Measurements from ENCODE around the gene EDC3. TPM values are rescaled to one million over a fixed set of nuclear protein-coding genes. Genes with fewer than 3 reads are reported as not detected.

The EDC3 gene
- total and polyA plus RNA-seq, 2 of the 4 experiments (the other 2 are of a cell fraction): 16.8 to 38.0 TPM

- H3K27me3 ChIP-seq (ENCODE audit: control insufficient read depth, insufficient read depth, low read length): peaks cover 58% of the 10 kb centered on the region
- H4K91ac ChIP-seq (ENCODE audit: insufficient read depth, low read depth, low read length): no peak overlapping the region
- no peaks in the 10 kb centered on the region for H4K20me1 ChIP-seq (ENCODE audit: insufficient read depth, low read length)
- no peak overlapping the region for H2BK15ac ChIP-seq (ENCODE audit: low read depth, low read length)
- ChIA-PET POLR2A (ENCODE audit: unreplicated experiment) (no interaction called here), CTCF (no interaction called here)
- no peak overlapping the region for H3K27ac ChIP-seq (ENCODE audit: insufficient read depth, low read length)
- H3K79me1 ChIP-seq (ENCODE audit: low read depth in 1 of 2, low read length in 2 of 2): no peaks in the 10 kb centered on the region
- H2AFZ ChIP-seq (replicated peaks; ENCODE audit: low read length, poor library complexity): no peak overlapping the region
- H2AK9ac ChIP-seq (replicated peaks; ENCODE audit: low read depth, low read length, poor library complexity): no peak overlapping the region
- H3K4me1 ChIP-seq (ENCODE audit: control insufficient read depth, insufficient read depth, low read length): no peaks in the 10 kb centered on the region
- no peaks in the 10 kb centered on the region; the same call in 1 of the 2 replicates for H3K9me3 ChIP-seq (ENCODE audit: control insufficient read depth, insufficient read depth, low read length)
- no CpG with 5 or more reads among the region's 3 CpGs for WGBS, 2 experiments (ENCODE audit: extremely low coverage in 2 of 2, insufficient read length in 1 of 2)
- no peaks in the 10 kb centered on the region for H3K9me1 ChIP-seq (ENCODE audit: insufficient read depth, low read length)
- no peak overlapping the region for H3K4me3 ChIP-seq (ENCODE audit: insufficient read depth, low read depth, low read length)
- H3K18ac ChIP-seq (ENCODE audit: low read depth, low read length): no peak overlapping the region
- H2BK5ac ChIP-seq (ENCODE audit: low read depth, low read length, poor library complexity, severe bottlenecking): no peak overlapping the region
- H3K56ac ChIP-seq (ENCODE audit: extremely low read depth, insufficient read depth, low read length): no peak overlapping the region
- DNase-seq (no peak), ATAC-seq (ENCODE audit: low read depth) (no peak)
- H3K36me3 ChIP-seq (ENCODE audit: control insufficient read depth, insufficient read depth, low read length): no peaks in the 10 kb centered on the region
- H3K23ac ChIP-seq (ENCODE audit: low read depth, low read length): no peak overlapping the region
- TF ChIP-seq MXI1 (IDR thresholded peaks at IDR 0.05; ENCODE audit: borderline replicate concordance, low read depth, low read length) (no peak), SMC3 (IDR thresholded peaks at IDR 0.05; ENCODE audit: low read depth, low read length) (no peak), FOS (IDR thresholded peaks at IDR 0.05; ENCODE audit: low read depth, low read length) (no peak), RFX5 (IDR thresholded peaks at IDR 0.05; ENCODE audit: low read depth, low read length) (no peak), NFE2L2 (IDR thresholded peaks at IDR 0.05; ENCODE audit: low read depth, low read length) (no peak), BHLHE40 (IDR thresholded peaks at IDR 0.05; ENCODE audit: low read depth, low read length) (no peak), CEBPB (IDR thresholded peaks at IDR 0.05; ENCODE audit: low read depth, low read length) (no peak), POLR2A (IDR thresholded peaks at IDR 0.05; ENCODE audit: low read depth, low read length) (no peak), CHD1 (IDR thresholded peaks at IDR 0.05; ENCODE audit: low read depth, low read length) (no peak), RCOR1 (IDR thresholded peaks at IDR 0.05; ENCODE audit: insufficient replicate concordance, low read length) (no peak), RAD21 (IDR thresholded peaks at IDR 0.05; ENCODE audit: low read length) (no peak), MAZ (IDR thresholded peaks at IDR 0.05; ENCODE audit: borderline replicate concordance, low read depth, low read length) (no peak), CTCF (conservative IDR thresholded peaks at IDR 0.05; ENCODE audit: low read depth, low read length) (no peak), MAFK (IDR thresholded peaks at IDR 0.05; ENCODE audit: low read depth, low read length) (no peak)
- TF ChIP-seq, protein P1, sequence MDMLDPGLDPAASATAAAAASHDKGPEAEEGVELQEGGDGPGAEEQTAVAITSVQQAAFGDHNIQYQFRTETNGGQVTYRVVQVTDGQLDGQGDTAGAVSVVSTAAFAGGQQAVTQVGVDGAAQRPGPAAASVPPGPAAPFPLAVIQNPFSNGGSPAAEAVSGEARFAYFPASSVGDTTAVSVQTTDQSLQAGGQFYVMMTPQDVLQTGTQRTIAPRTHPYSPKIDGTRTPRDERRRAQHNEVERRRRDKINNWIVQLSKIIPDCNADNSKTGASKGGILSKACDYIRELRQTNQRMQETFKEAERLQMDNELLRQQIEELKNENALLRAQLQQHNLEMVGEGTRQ (IDR thresholded peaks at IDR 0.05; ENCODE audit: low read depth, low read length): no peak
- TF ChIP-seq, protein P2, sequence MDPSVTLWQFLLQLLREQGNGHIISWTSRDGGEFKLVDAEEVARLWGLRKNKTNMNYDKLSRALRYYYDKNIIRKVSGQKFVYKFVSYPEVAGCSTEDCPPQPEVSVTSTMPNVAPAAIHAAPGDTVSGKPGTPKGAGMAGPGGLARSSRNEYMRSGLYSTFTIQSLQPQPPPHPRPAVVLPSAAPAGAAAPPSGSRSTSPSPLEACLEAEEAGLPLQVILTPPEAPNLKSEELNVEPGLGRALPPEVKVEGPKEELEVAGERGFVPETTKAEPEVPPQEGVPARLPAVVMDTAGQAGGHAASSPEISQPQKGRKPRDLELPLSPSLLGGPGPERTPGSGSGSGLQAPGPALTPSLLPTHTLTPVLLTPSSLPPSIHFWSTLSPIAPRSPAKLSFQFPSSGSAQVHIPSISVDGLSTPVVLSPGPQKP (IDR thresholded peaks at IDR 0.05; ENCODE audit: borderline replicate concordance, low read depth, low read length): no peak
- in situ Hi-C loops (cut with MboI; ENCODE audit: low sequenced_read_pairs): no loop called here
- dilution Hi-C loops (cut with HindIII; ENCODE audit: low sequenced_read_pairs, unreplicated experiment): no loop called here
- H2AK5ac ChIP-seq (ENCODE audit: low read depth, low read length): no peak overlapping the region
- H3K4me2 ChIP-seq (ENCODE audit: low read depth, low read length): no peak overlapping the region
- H2BK20ac ChIP-seq (ENCODE audit: low read depth, low read length): no peak overlapping the region
- no peak overlapping the region for H4K5ac ChIP-seq (ENCODE audit: low read depth, low read length)
- no peak overlapping the region for H4K8ac ChIP-seq (ENCODE audit: low read depth in 2 of 2, low read length in 2 of 2)
- H3K14ac ChIP-seq (replicated peaks; ENCODE audit: low read depth, low read length): no peak overlapping the region
- intact Hi-C loops (cut with micrococcal nuclease): no loop called here
- no peak overlapping the region for H3K4ac ChIP-seq (ENCODE audit: low read depth, low read length)
- no peak overlapping the region for H2BK120ac ChIP-seq (ENCODE audit: low read depth, low read length)
- no TSS peak for BruUV-seq (replicated peaks)
- no peak overlapping the region for H3K9ac ChIP-seq (ENCODE audit: low read depth, low read length)
These were observed 37.4 kb upstream of the EDC3 start for GRCh38 chr15:74733269-74733668.

Measured in IMR-90 (cell line).